ENCODE data around the gene PRRC2C. TPM values are rescaled to one million over a fixed set of nuclear protein-coding genes. Genes with fewer than 3 reads are reported as not detected.
"Not testable (repeated sequence)": the region's sequence is repeated elsewhere in the genome, so short reads cannot be mapped to it uniquely, and the experiment has no call there.

PRRC2C gene
- total RNA-seq, 1 experiment from 2014 or later = 199 TPM

DNA sequence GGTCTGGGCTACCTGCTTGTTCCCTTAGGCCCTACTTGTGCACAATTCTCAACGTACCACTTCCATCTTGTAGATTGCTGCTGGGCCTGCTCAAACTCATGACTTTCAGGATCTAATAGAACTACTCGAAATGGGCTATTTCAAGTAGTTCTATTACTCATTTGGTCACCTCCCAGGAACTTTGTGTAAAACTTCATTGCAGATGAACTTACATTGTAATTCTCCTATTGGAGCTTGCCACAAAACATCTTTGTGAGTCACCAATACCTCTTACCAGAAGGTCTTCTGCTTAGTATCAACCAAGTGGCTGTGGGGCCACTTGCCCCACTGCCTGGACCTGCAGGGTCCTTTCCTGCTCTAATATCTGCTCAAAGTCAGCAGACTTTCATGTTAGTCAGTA lies 126.0 kb downstream of the PRRC2C start:
- ChIA-PET POLR2A (ENCODE audit: unreplicated experiment) (no interaction called here), CTCF (no interaction called here)
- H4K20me1 ChIP-seq (ENCODE audit: low read length) = no peaks in the 10 kb centered on the region
- BruUV-seq (replicated peaks) = no TSS peak
- no peak; the same call in none of the 2 replicates for ATAC-seq
- no peaks in the 10 kb centered on the region for H3F3A ChIP-seq (ENCODE audit: low read length, unreplicated experiment)
- H3K9me3 ChIP-seq (ENCODE audit: low read length) = no peaks in the 10 kb centered on the region
- no peak overlapping the region for H3K4me3 ChIP-seq (ENCODE audit: low read length)
- DNase-seq = no peak
- H3K36me3 ChIP-seq (ENCODE audit: low read depth, low read length) = no peaks in the 10 kb centered on the region
- no peak overlapping the region for H3K9ac ChIP-seq (ENCODE audit: low read length)
- H3K9me2 ChIP-seq (replicated peaks; ENCODE audit: low read length) = no peaks in the 10 kb centered on the region
- no peak overlapping the region for H3K27ac ChIP-seq (ENCODE audit: low read length)
- no peak overlapping the region for H3K4me2 ChIP-seq (ENCODE audit: low read length)
- H3K27me3 ChIP-seq (ENCODE audit: low read length) = no peaks in the 10 kb centered on the region
- TF ChIP-seq EZH2 (IDR thresholded peaks at IDR 0.05; ENCODE audit: low read length, unreplicated experiment) (no peak), EZH2phosphoT487 (IDR thresholded peaks at IDR 0.05; ENCODE audit: borderline replicate concordance, low read length) (no peak)
- TF ChIP-seq, protein P1, sequence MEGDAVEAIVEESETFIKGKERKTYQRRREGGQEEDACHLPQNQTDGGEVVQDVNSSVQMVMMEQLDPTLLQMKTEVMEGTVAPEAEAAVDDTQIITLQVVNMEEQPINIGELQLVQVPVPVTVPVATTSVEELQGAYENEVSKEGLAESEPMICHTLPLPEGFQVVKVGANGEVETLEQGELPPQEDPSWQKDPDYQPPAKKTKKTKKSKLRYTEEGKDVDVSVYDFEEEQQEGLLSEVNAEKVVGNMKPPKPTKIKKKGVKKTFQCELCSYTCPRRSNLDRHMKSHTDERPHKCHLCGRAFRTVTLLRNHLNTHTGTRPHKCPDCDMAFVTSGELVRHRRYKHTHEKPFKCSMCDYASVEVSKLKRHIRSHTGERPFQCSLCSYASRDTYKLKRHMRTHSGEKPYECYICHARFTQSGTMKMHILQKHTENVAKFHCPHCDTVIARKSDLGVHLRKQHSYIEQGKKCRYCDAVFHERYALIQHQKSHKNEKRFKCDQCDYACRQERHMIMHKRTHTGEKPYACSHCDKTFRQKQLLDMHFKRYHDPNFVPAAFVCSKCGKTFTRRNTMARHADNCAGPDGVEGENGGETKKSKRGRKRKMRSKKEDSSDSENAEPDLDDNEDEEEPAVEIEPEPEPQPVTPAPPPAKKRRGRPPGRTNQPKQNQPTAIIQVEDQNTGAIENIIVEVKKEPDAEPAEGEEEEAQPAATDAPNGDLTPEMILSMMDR (conservative IDR thresholded peaks at IDR 0.05; ENCODE audit: low read depth, low read length) = no peak
- intact Hi-C loops (cut with micrococcal nuclease) = no loop called here
- no peaks in the 10 kb centered on the region for H3K79me2 ChIP-seq (ENCODE audit: low read length)
- no peak overlapping the region for H2AFZ ChIP-seq (ENCODE audit: low read length)
- no peaks in the 10 kb centered on the region for H3K4me1 ChIP-seq (ENCODE audit: insufficient read depth, low read length)

- no TSS peak for BruUV-seq (replicated peaks)
- intact Hi-C loops (cut with micrococcal nuclease) = no loop called here
- no peaks in the 10 kb centered on the region for H4K20me1 ChIP-seq (ENCODE audit: low read length)
- H3K27me3 ChIP-seq (ENCODE audit: low read length) = peaks cover 9% of the 10 kb centered on the region; the same call in 1 of the 2 replicates
- H3K9ac ChIP-seq (ENCODE audit: low read length) = no peak overlapping the region
- TF ChIP-seq, protein P1 (conservative IDR thresholded peaks at IDR 0.05; ENCODE audit: low read depth, low read length) = no peak
- TF ChIP-seq EZH2phosphoT487 (IDR thresholded peaks at IDR 0.05; ENCODE audit: borderline replicate concordance, low read length) (no peak), EZH2 (IDR thresholded peaks at IDR 0.05; ENCODE audit: low read length, unreplicated experiment) (no peak)
- no peak overlapping the region for H3K4me2 ChIP-seq (ENCODE audit: low read length)
- ChIA-PET CTCF (no interaction called here), POLR2A (ENCODE audit: unreplicated experiment) (no interaction called here)
- ATAC-seq (no peak), DNase-seq (no peak)
- no peaks in the 10 kb centered on the region for H3K79me2 ChIP-seq (ENCODE audit: low read length)
- no peak overlapping the region for H3K27ac ChIP-seq (ENCODE audit: low read length)
- H3K4me1 ChIP-seq (ENCODE audit: insufficient read depth, low read length) = no peaks in the 10 kb centered on the region
- H3K36me3 ChIP-seq (ENCODE audit: low read depth, low read length) = no peaks in the 10 kb centered on the region
- H3F3A ChIP-seq (ENCODE audit: low read length, unreplicated experiment) = no peaks in the 10 kb centered on the region
- H2AFZ ChIP-seq (ENCODE audit: low read length) = no peak overlapping the region
- no peaks in the 10 kb centered on the region for H3K9me2 ChIP-seq (replicated peaks; ENCODE audit: low read length)
- no peak overlapping the region for H3K4me3 ChIP-seq (ENCODE audit: low read length)
- H3K9me3 ChIP-seq (ENCODE audit: low read length) = no peaks in the 10 kb centered on the region
These were observed 128.0 kb downstream of the PRRC2C start for GRCh38 chr1:171613282-171613681.

DNA sequence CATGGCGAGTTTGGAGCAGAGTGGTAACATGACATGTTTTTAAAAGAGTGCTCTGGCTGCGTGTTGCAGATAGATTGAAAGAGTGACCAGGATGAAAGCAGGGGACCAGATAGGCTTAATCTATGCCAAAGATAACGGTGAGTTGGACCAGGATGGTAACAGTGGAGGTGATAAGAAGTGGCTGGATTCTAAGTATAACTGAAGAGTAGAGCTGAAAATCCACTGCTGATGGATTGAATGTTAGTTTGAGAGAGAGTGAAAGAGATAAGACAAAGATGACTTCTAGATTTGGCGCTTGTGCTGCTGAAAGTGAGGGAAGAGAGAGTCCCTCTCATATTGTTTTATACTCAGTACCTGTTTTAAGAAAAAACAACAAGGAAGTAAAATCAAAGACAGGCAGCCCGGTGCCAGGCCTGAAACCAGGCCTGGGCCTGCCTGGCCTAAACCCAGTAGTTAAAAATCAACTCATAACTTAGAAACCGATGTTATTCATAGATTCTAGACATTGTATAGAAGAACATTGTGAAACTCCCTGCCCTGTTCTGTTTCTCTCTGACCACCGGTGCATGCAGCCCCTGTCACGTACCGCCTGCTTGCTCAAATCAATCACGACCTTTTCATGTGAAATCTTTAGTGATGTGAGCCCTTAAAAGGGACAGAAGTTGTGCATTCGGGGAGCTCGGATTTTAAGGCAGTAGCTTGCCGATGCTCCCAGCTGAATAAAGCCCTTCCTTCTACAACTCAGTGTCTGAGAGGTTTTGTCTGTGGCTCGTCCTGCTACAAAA lies 130.0 kb downstream of the PRRC2C start:
- DNase-seq; BruUV-seq (replicated peaks); H3K4me2 ChIP-seq (ENCODE audit: low read length); H2AFZ ChIP-seq (ENCODE audit: low read length); H3K4me1 ChIP-seq (ENCODE audit: insufficient read depth, low read length); CTCF ChIA-PET; H3K9me2 ChIP-seq (replicated peaks; ENCODE audit: low read length); H3K4me3 ChIP-seq (ENCODE audit: low read length); H3K9ac ChIP-seq (ENCODE audit: low read length); ATAC-seq; H4K20me1 ChIP-seq (ENCODE audit: low read length); H3K79me2 ChIP-seq (ENCODE audit: low read length); H3K9me3 ChIP-seq (ENCODE audit: low read length); intact Hi-C loops (cut with micrococcal nuclease); POLR2A ChIA-PET (ENCODE audit: unreplicated experiment); H3F3A ChIP-seq (ENCODE audit: low read length, unreplicated experiment); H3K36me3 ChIP-seq (ENCODE audit: low read depth, low read length); H3K27ac ChIP-seq (ENCODE audit: low read length): not testable (repeated sequence)
- peaks cover 21% of the 10 kb centered on the region for H3K27me3 ChIP-seq (ENCODE audit: low read length)

Data from PC-3 (cell line).